Fibroblast of villous mesenchyme (primary cell): ENCODE measurements around the gene WNT9A. TPM values are rescaled to one million over a fixed set of nuclear protein-coding genes. Genes with fewer than 3 reads are reported as not detected.
A peak's percentile ranks its signal among the peaks of the same experiment; 100 is the strongest.
"Not testable (repeated sequence)": the region's sequence is repeated elsewhere in the genome, so short reads cannot be mapped to it uniquely, and the experiment has no call there.

Experiments
- DNase-seq: peaks from one replicate; pipeline ENCODE4 v3.0.0-alpha.2; 2010; ENCODE audit warnings: low read depth
- H3K4me3 ChIP-seq: 2 replicates; pipeline ENCODE4 v1.5.1; 2011; ENCODE audit warnings: low read depth, mild to moderate bottlenecking, low read length
- total RNA-seq: library from RNA; depleted of rRNA; stranded (reverse); fragments of >200 nt; gene quantifications from 2 replicates; pipeline ENCODE4 v1.2.3, GENCODE V29; 2012
- TF ChIP-seq, protein P1 (sequence below): IDR thresholded peaks from 2 replicates; pipeline ENCODE4 v1.5.1; 2012; ENCODE audit warnings: low read depth, mild to moderate bottlenecking, low read length; ENCODE audit not compliant: insufficient read depth

WNT9A gene
- total RNA-seq, 1 donor = under 0.01 TPM

GRCh38 chr1:227970076-227970995 lies 22.6 kb upstream of the WNT9A start:
- DNase-seq = not testable (repeated sequence)

GRCh38 chr1:227967815-227968214 lies 20.1 kb upstream of the WNT9A start:
- TF ChIP-seq, protein P1, sequence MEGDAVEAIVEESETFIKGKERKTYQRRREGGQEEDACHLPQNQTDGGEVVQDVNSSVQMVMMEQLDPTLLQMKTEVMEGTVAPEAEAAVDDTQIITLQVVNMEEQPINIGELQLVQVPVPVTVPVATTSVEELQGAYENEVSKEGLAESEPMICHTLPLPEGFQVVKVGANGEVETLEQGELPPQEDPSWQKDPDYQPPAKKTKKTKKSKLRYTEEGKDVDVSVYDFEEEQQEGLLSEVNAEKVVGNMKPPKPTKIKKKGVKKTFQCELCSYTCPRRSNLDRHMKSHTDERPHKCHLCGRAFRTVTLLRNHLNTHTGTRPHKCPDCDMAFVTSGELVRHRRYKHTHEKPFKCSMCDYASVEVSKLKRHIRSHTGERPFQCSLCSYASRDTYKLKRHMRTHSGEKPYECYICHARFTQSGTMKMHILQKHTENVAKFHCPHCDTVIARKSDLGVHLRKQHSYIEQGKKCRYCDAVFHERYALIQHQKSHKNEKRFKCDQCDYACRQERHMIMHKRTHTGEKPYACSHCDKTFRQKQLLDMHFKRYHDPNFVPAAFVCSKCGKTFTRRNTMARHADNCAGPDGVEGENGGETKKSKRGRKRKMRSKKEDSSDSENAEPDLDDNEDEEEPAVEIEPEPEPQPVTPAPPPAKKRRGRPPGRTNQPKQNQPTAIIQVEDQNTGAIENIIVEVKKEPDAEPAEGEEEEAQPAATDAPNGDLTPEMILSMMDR = peak; percentile 12
- DNase-seq = not testable (repeated sequence)

More at GRCh38 chr1:227970076-227970995, 22.6 kb upstream of the WNT9A start:
- not testable (repeated sequence) for H3K4me3 ChIP-seq

GRCh38 chr1:227966733-227967132 lies 19.0 kb upstream of the WNT9A start:
- peak; percentile 19 for DNase-seq
- not testable (repeated sequence) for H3K4me3 ChIP-seq

More at GRCh38 chr1:227967815-227968214, 20.1 kb upstream of the WNT9A start:
- not testable (repeated sequence) for H3K4me3 ChIP-seq

DNA sequence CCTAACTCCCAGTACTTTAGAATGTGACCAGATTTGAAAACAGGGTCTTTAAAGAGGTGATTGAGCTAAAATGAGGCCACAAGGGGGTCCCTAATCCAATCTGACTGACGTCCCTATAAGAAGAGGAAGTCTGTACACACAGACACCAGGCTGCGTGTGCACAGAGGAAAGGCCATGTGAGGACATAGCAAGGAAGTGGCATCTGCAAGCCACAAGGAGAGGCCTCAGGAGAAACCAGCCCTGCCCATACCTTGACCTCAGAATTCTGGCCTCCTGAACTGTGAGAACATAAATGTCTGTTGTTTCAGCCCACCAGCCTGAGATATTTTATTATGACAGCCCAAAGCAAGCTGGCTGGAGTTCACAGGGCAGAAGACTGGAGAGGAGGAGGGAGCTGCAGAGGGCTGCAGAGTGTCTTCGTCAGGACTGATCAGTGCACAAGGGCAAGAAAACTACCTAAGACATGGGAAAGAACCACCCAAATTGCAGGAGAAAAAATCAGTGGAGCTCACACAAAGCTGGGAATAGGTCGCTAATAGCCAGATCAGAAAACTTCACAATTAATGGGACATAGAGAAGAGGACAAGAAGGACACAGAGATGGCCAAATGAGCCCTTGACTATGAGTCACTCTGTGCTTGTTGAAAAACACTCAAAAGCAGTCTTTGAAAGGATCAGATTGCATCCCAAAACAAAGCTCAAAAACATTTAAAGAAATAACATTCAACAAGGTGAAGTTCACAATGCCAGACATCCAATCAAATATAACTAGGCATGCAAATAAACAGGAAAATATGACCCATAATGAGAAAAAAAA lies 14.1 kb upstream of the WNT9A start:
- H3K4me3 ChIP-seq = no peak overlapping the region
- peak; percentile 60 for DNase-seq
- TF ChIP-seq, protein P1 = no peak

- no peak overlapping the region for H3K4me3 ChIP-seq
Measured at GRCh38 chr1:227959325-227959860, 11.7 kb upstream of the WNT9A start.

GRCh38 chr1:227958617-227959324 lies 11.0 kb upstream of the WNT9A start:
- DNase-seq = no peak
- H3K4me3 ChIP-seq = no peak overlapping the region
- TF ChIP-seq, protein P1 = no peak

More at GRCh38 chr1:227959325-227959860, 11.7 kb upstream of the WNT9A start:
- no peak for DNase-seq
- TF ChIP-seq, protein P1 = no peak

DNA sequence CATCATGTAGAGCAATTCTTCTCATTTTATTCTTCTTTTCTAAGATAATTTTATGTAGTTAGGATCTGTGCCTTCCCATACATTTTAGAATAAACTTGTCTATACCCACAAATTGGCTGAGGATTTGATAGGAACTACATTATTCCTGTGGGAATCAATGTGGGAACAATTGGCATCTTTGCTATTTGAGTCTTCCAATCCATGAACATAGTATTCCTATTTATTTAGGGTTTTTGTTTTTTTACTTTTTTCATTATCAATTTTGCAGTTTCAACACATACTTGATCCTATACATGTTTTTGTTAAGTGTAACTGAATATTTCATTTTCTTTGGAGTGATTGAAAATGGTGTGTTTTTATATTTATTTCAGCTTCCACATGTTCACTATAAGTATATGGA lies 8.1 kb upstream of the WNT9A start:
- no peak overlapping the region for H3K4me3 ChIP-seq
- no peak for DNase-seq
- TF ChIP-seq, protein P1 = no peak
